Midbrain (tissue), 1 donor: ENCODE data around the gene SAP30.

ENCODE experiments used
- DNase-seq: peaks from one replicate; lab custom pipeline; 2025; lab: John Stamatoyannopoulos, UW

SAP30 gene, protein sequence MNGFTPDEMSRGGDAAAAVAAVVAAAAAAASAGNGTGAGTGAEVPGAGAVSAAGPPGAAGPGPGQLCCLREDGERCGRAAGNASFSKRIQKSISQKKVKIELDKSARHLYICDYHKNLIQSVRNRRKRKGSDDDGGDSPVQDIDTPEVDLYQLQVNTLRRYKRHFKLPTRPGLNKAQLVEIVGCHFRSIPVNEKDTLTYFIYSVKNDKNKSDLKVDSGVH

DNA sequence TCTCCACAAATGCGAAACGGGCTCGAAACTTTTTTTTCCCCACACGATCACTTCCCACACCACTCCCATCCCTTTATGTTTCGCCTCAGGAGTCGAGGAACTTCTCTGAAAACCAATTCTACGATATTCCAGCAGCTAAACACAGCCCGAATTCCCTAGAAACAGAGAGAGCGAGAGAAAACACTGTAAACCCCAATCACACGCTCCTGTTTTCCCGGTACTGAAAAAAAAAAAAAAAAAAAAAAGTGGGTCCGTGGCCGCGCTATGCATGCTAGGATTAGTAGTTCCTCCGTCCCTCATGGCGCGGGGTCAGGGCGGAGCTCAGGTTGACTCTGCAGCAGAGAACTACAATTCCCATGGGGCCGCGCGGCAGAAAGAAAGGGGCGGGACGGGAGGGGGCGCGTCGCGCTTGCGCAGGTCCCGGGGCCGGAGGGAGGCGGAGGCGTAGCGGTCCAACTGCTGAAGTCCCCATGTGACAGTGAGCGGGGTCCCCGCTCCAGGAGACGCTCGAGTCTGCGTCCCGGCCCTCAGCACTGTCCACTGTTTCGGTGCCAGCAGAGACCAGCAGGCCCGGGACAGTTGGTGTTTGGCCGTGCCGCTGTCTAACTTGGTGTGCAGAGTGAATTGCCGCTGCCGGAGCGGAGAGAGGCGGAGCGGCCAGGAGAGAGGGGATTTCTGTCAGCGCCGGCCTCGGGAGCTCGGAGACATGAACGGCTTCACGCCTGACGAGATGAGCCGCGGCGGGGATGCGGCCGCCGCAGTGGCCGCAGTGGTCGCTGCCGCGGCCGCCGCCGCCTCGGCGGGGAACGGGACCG lies at the start of gene SAP30:
SAP30 (plus strand) TSS at position 478 of the 815 bp plus-strand sequence; CDS start at position 707, 229 bp downstream.
- DNase-seq = peak; percentile 97

DNA sequence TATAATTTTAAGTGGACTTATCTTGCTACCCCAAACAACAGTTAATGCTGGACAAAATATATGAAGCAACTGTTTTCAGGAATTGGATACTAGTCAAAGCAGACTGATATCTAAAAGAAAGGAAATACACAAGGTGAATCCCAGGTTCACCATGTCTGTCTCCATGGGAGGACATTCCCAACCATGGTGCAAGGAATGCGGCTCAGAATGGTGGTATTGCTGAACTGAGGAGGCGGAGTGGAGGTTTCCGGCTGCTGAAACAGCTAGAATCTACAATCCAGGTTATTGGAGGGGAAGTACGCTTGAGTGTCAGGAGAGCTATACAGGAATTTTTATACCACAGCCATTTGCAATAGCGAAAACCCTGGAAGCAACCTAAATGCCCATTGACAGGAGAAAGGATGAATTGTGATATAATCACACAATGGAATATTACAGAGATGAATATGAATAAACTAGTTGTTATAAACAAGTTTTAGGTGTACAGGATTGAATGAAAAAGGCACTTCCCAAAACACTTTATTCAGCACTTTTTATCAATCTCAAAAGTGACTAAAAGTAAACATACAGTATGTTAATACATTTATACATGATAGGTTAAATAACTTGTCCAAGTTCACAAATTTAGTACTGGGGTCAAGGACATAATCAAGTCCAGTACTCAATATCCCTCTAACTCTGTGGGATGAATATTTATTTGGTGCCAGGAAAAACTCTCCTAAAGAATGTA lies 45.6 kb upstream of the SAP30 start:
- no peak for DNase-seq

DNA sequence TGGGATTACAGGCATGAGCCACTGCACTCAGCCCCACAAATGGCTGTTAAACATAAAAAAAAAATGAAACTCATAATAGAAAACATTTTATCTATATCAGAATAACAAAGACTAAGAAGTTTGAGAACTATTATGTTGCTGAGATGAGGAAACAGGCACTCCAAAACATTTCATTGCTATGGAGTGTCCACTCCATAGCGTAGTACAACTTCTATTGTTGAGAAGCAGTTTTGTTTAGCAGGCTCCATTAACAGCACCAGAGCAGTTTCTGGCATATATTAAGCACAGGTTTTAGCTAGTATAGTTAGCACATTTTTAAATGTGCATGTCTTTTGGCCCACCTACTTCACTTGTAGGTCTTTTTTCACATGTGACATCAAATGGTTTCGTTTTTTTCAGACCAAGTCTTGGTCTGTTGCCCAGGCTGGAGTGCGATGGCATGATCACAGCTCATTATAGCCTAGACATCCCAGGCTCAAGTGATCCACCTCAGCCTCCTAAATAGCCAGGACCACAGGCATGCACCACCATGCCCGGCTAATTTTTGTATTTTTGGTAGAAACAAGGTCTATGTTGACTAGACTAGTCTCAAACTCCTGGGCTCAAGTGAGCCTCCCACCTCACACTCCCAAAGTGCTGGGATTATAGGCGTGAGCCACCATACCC lies 42.4 kb upstream of the SAP30 start:
- no peak for DNase-seq

DNA sequence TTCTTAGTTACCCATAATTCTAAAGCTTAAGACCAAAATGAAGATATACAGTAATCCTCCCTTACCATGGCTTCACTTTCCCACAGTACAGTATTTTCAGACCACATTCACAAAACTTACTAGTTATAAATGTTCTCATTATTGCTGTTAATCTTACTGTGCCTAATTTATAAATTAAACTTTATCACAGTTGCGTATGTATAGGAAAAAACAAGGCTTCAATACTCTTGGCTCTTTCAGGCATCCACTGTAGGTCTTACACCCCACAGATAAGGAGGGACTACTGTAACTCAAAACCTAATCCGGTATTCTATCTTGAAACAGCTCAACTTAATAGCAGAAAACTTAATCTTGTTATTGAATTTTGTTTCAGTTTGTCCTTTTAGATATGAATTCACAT lies 40.2 kb upstream of the SAP30 start:
- no peak for DNase-seq

DNA sequence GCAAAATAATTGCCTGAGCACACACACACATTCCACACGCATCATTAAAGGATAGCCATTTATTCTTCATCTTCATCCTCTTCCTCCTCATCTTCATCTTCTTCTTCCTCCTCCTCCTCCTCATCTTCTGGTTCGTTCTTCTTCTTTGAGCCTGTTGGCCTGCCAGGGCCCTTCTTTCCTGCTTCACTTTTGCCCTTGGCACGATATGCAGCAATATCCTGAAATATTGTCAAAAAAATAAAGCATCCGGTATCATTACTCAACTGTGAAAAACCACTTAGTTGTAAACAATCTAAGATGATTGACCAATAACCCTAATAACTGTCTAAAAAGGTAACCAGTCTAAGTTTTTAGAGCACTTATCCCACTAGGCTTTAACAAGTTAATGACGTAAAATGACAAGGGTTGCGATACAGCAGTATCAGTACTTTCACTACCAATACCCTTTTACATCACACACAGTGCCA lies 38.7 kb upstream of the SAP30 start:
- DNase-seq = no peak

DNA sequence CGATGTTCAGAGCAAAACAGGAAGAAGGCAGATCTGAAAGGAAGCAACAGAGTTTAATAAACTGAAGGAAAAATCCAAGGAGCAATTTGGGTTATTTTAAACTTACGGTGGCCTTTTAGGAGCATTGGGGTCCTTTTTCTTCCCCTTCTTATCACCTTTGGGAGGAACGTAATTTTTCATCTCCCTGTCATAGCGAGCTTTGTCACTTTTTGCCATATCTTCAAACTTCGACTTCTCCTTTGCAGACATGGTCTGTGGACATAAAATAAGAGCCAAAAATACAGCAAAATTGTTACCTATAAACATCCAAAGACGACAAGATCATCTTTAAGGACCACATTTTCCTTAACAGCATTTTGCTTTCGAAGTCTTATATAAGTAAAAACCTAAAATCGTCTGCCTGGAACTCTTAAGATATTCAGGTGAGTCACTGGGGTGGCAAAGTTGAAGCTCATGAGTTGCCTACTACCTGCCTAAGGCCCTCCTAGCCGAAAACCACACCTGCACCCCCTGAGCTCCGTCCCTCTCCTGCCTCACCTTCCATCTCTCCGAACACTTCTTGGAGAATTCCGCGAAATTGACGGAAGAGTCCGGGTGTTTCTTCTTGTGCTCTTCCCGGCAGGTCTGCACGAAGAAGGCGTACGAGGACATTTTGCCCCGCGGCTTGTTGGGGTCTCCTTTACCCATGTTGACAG lies 37.6 kb upstream of the SAP30 start:
- no peak for DNase-seq

DNA sequence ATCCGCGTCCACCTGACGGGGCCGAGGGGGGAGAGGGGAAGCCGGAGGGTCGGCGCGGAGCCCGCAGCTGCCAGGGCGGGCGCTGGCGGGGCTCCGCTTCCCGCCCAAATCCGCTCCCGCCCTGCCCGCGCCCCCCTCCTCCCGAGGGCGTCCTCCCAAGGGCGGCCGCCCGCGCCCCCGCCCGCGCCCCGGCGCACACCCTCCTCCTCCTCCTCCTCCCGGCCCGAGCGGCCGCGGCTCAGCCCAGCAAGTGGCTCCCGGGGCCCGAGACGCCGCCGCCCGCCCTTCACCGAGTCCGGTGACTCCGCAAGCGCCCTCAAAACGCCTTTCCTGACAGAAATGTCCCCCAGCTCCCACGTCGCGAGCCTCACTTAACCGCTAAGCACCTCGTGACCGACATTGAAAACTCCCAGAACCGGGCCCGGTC lies 37.1 kb upstream of the SAP30 start:
- DNase-seq = peak; percentile 63

DNA sequence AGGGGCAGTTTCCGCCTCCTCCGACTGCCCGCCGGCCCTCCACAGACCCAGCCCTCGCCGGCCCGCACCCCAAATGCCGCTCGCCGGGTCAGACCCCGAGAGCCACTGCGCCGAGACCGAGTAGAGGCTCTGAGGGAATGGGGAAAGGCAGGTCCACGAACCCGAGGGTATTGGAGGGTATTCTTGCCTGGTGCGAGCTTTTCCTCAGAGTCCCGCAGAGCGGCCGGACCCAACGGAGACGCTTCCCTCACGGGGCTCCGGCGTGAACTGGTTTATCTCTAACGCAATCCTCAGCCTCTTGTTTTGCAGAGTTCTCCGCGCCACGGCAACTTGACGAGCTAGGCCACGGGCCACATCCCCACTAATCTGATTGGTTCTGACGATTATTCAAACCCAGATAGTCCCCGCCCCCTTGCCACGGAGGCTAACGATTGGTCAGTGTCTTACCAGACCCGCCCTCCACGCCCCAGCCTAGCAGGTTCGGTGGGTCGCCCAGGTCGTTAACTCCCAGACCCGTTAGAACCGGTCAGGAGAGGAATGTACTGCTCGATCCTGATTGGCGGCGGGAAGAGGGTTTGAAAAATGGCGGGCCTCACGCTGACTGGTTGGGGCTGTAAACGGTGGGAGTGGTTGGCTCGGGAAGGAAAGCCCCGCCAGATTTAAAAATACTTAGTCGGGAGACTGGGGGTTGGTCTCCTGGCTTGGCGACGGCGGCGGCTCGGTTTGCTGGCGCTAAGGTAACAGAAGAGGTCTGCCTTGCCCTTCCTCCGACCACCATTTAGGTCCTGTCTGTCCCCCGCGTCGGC lies 36.5 kb upstream of the SAP30 start, which contains the start of gene HMGB2:
HMGB2 (minus strand) TSS at position 274 of the 806 bp plus-strand sequence. CDS start 709 bp downstream, outside the sequence.
- peak; percentile 99 for DNase-seq

DNA sequence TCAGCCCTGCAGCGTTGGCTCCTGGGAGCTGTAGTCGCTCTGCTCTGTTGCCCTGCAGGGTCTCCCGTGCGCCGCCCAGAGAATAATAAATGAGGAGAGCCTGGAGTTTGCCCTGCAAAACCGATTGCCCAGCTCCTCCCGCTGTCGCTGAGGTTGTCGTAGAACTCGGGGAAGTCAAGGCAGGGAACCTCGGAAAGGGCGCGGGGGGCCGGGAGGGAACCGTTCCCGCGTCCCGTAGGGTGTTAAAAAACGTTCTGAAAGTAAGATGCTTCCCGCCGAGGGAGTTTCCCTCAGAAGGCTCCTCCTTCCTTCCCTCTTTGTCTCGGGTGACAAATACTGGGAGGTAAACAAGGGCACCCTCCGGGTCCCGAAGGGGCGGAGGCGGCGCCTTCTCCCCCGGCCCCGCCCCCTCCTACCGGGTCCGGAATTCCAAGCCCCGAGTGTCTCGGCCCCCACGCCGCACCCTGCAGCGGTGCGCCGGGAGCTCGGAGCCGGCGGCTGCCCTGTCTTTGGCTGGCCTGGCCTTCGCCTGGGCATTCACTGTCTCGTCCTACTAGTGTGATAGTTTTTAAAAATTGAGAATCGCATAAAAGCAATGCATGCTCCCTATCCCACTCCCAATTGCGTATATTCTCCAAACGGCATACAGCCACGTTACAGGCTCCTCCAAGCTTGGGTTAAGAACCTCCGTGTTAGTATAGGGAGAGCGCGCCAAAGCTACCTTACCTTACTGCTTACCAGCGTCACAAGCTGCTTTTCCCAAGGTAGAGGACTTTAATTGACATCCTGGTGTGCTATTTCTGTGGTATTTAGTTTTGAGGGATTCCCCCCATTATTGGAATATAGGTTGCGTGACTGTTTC lies 35.6 kb upstream of the SAP30 start:
- DNase-seq = peak; percentile 30

DNA sequence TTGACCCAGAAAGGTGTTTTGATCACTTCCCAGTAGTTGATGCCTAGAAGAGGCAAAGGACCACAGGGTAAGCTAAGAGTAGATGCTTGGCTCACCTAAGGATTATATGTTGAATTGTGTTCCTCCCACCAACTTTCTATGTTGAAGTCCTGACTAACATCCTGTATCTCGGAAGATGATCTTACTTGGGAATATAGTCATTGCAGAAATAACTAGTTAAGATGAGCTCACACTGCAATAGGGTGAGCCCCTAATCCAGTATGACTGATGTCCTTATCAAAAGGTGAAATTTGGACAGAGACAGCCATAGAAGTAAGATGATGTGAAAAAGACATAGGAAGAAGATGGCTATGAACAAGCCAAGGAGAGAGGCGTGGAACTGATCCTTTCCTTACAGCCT lies 33.3 kb upstream of the SAP30 start:
- DNase-seq = no peak

DNA sequence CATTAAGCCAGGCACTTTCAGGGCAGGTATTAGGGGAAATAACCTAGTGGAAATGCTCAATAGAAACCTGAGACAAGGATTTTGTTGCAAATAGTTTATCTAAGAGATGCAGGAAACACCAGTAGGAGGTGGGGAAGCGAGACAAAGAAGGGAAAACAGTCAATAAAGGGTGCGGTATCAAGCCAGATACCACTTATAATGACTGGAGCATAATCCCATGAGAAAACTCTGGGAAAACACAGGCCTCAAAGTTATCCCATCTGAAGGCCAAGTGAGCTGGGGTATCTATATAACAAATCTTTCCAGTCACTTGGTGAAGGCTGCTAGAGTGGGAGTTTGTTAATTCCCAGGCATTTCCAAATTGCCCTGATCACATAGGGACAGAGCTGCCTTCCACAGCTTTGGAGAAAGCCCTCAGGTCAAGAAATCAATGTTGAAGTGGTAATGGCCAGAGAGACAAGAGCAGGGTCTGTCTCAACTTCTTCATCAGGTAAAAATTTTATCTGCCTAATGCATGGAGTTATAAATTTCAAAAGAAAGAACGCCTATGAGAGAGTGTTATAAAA lies 26.8 kb upstream of the SAP30 start:
- no peak for DNase-seq

DNA sequence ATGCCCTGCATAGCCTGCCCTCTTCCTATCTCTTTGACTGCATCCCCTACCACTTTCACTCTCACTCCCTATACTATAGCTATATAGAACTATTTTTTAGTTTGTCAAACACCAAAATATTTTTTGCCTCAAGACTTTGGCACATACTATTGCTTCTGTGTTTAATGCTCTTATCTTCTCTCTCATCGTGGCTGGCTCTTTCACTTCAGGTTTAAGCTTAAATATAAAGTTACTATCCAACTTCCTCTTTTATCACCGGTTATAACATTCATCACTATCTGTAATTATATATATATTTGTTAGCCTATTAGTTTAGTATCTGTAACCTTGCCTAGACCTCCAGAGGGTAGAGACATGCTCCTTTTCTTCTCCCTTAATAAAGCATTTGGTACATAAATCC lies 25.1 kb upstream of the SAP30 start:
- no peak for DNase-seq

DNA sequence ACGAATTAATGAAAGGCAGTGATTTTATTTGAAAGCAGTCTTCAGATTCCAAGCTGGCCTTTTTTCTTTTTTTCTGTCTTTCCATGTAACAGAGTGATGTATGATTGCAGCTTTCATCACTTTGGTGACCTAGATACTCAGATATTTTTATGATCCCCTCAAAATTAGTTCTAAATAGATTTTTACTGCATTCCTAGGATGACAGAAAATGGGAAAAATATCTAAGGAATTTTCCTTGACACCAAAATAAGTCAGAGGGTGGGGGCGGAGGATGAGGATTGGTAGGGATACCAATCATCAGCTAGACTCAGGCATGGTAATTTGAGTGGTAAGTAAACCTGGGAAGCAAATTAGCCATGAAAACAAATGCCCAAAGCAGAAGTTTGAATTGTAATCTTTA lies 24.7 kb upstream of the SAP30 start:
- DNase-seq = no peak

DNA sequence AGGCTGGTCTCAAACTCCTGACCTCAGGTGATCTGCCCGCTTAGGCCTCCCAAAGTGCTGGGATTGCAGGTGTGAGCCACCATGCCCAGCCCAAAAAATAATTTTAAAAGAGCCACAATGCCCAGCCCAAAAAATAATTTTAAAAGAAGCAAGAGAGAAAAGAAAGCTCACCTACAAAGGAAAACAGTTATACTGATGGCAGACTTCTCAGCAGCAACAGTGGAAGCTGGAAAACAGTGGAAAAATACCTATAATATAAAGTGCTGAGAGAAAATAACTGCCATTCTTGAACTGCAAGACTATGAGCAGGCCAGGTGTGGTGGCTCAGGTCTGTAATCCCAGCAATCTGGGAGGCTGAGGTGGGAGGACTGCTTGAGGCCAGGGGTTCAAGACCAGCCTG lies 23.3 kb upstream of the SAP30 start:
- DNase-seq = no peak

DNA sequence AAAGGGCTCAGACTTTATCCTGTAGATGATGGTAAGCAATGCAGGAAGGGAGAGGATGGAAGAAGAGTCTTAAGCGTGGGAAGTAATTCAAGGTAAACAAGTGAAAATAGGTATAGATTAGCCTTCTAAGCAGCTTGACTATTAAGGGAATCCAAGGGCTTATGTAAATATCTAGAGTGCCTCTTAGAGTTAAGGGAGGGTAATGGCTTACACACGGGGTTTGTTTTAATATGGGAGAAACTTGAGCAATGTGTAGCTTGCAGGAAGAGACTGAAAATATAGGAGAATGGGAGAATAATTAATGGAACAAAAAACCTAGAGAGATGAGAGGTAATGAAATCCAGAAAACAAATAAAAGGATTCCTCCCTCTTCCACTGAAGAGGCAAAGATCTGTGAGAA lies 12.8 kb upstream of the SAP30 start:
- no peak for DNase-seq

DNA sequence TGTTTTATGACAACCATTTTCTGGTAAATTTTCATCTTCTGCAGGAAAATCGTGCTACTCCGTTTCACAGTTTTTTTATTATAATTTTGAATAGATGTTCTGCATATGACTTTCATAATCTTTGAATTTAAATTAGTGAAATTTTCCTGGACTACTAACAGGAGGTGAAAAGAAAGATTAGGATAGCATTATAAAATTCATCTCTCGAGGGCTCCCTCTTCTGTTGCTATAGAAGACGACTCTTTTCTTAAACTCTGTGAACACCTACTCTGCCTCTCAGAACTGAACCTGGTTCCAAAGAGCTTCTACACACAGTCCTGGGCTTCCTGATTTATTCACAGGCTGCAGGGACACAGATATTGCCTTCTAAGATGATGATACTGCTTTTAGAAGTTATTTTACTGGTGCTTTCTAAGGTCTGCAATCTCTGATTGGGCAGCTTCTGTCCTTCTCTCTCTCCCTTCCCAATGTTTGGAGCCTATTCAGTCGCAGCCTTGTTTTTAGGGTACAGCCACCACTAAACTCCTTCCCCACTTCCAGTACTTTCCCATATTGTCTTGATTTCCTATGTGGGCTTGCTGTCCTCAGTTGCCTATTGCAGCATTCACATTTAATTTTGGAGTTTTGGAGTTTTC lies 10.1 kb upstream of the SAP30 start:
- no peak for DNase-seq

DNA sequence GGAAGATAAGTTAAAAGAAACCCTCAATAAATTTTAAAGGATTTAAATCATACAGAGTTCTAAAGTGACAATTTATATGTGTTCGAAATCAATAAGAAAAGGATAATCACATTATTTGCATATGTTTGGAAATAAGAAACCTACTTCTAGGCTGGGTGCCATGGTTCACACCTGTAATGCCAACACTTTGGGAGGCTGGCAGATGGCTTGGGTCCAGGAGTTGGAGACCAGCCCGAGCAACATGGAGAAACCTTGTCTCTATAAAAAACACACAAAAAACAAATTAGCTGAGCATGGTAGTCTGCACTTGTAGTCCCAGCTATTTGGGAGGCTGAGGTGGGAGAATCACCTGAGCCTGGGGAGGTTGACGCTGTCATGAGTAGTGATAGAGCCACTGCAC lies 8.1 kb upstream of the SAP30 start:
- DNase-seq = no peak

DNA sequence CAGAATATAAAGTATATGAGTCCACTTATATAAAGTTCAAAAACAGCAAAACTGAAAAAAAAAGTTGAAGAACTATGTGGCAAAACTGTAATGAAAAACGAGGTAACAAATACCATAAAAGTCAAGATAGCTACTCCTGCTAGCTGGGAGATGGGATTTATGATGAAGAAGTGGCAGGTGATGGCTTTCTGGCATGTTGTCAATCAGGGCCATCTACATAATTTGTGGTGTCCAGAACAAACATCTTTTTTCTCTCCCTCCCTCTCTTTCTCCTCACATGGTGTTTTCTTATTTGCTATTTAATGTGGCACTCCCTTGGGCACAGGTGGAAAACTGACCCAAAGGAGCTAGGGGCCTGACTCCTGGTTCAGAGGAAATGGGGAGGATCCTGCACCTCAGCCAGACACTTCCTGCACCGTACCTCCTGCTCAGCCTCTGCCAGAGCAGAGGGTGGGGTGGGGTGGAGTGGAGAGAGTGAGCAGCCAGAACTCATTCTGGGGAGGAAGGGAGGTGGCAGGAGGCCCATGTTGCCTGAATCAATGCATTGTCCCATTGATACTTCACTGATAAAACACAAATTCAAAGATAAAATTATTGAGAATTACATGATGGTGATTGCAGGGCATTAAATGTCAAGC lies 5.3 kb upstream of the SAP30 start:
- DNase-seq = no peak
